T-helper 2 cell treated with Interferon-gamma antibody and Interleukin-4, amounts not matched to agents 5 μg/mL and 100 μg/mL, for 36 hours (primary cell): ENCODE data around the gene TPM1.

Experiments used
- DNase-seq: peaks from one replicate; pipeline ENCODE4 v3.0.0; 2021; ENCODE audit warnings: low spot score
- H3K27ac Mint-ChIP-seq: one replicate; pipeline ENCODE4 v1.8.0; 2021; ENCODE audit warnings: mild to moderate bottlenecking, mixed read lengths
- H3K27me3 Mint-ChIP-seq: one replicate; pipeline ENCODE4 v1.8.0; 2021; ENCODE audit warnings: low read depth, mixed read lengths
- H3K36me3 Mint-ChIP-seq: one replicate; pipeline ENCODE4 v1.8.0; 2021; ENCODE audit warnings: low read depth, mixed read lengths
- H3K4me1 Mint-ChIP-seq: one replicate; pipeline ENCODE4 v1.8.0; 2021; ENCODE audit warnings: low read depth, mixed read lengths
- H3K4me3 Mint-ChIP-seq: one replicate; pipeline ENCODE4 v1.8.0; 2022; ENCODE audit warnings: mild to moderate bottlenecking, moderate library complexity, mixed read lengths
- H3K9me3 Mint-ChIP-seq: one replicate; pipeline ENCODE4 v1.8.0; 2021; ENCODE audit warnings: mixed read lengths

TPM1 gene

GRCh38 chr15:63107895-63108546 is 65.5 kb downstream of the TPM1 start:
- H3K9me3 Mint-ChIP-seq: no peaks in the 10 kb centered on the region
- H3K27ac Mint-ChIP-seq: no peak overlapping the region
- H3K4me3 Mint-ChIP-seq: no peak overlapping the region
- H3K4me1 Mint-ChIP-seq: no peaks in the 10 kb centered on the region
- H3K36me3 Mint-ChIP-seq: no peaks in the 10 kb centered on the region
- peaks cover 7% of the 10 kb centered on the region for H3K27me3 Mint-ChIP-seq
- no peak for DNase-seq

GRCh38 chr15:63109498-63109897 is 67.0 kb downstream of the TPM1 start:
- H3K4me1 Mint-ChIP-seq: no peaks in the 10 kb centered on the region

DNA sequence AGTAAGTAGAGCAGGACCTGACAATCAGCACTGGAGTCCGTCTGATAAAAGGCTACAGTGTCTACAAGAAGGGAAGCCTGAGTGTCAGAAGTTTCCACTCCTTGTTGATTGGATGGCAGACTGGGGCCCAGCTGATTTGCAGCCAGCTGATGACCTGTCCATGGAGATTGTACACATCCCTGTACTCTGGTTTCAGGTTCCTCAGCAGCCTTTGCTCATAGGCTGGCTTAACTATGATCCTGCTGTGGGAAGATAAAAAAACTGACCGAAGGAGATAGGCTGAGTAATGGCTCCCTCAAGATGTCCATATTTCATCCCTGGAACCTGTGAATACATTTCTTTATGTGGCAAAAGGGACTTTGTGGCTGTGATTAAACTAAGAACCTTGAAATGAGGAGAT is 67.4 kb downstream of the TPM1 start:
- Mint-ChIP-seq H3K27ac (no peak overlapping the region), H3K9me3 (no peaks in the 10 kb centered on the region), H3K4me3 (no peak overlapping the region), H3K27me3 (peaks cover 7% of the 10 kb centered on the region), H3K4me1 (no peaks in the 10 kb centered on the region), H3K36me3 (peaks cover 2% of the 10 kb centered on the region)
- no peak for DNase-seq

More at GRCh38 chr15:63109498-63109897, 67.0 kb downstream of the TPM1 start:
- Mint-ChIP-seq H3K27ac (no peak overlapping the region), H3K27me3 (peaks cover 7% of the 10 kb centered on the region), H3K36me3 (peaks cover 2% of the 10 kb centered on the region), H3K4me3 (no peak overlapping the region), H3K9me3 (no peaks in the 10 kb centered on the region)
- no peak for DNase-seq

DNA sequence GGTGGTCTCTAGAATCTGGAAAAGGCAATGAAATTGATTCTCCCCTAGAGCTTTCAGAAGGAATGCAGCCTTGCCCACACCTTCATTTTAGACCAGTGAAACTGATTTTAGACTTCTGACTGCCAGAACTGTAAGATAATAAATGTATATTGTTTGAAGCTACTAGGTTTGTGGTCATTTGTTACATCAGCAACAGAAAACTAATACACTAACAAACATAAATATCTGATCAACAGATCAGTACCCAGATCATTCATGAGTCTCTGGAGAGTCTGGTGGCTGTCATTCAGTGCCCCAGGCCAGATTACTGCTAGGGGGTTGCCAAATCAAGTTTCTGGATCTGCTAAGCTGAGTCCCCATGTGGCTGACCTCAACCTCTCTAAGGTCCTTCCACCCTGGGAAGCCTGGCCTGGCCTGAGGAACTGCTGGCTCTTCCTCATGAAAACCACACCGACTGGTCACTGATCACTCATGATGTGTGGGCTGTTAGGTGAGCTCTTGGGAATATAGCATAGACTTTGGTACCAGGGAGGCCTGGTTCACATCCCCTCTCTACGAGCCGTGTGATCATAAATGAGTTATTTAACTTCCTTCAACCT is 68.0 kb downstream of the TPM1 start:
- no peak overlapping the region for H3K27ac Mint-ChIP-seq
- no peak for DNase-seq
- H3K4me1 Mint-ChIP-seq: no peaks in the 10 kb centered on the region
- peaks cover 2% of the 10 kb centered on the region for H3K36me3 Mint-ChIP-seq
- peaks cover 7% of the 10 kb centered on the region for H3K27me3 Mint-ChIP-seq
- H3K9me3 Mint-ChIP-seq: no peaks in the 10 kb centered on the region
- no peak overlapping the region for H3K4me3 Mint-ChIP-seq

- Mint-ChIP-seq H3K4me3 (no peak overlapping the region), H3K27me3 (peaks cover 7% of the 10 kb centered on the region), H3K27ac (no peak overlapping the region), H3K9me3 (no peaks in the 10 kb centered on the region), H3K4me1 (no peaks in the 10 kb centered on the region), H3K36me3 (peaks cover 2% of the 10 kb centered on the region)
- DNase-seq: no peak
Observed at GRCh38 chr15:63111481-63111880, 68.9 kb downstream of the TPM1 start.

GRCh38 chr15:63112871-63113270 is 70.3 kb downstream of the TPM1 start:
- H3K36me3 Mint-ChIP-seq: peaks cover 2% of the 10 kb centered on the region
- H3K27ac Mint-ChIP-seq: no peak overlapping the region
- no peak overlapping the region for H3K4me3 Mint-ChIP-seq
- no peak for DNase-seq
- H3K27me3 Mint-ChIP-seq: peaks cover 7% of the 10 kb centered on the region
- H3K9me3 Mint-ChIP-seq: no peaks in the 10 kb centered on the region
- H3K4me1 Mint-ChIP-seq: no peaks in the 10 kb centered on the region

DNA sequence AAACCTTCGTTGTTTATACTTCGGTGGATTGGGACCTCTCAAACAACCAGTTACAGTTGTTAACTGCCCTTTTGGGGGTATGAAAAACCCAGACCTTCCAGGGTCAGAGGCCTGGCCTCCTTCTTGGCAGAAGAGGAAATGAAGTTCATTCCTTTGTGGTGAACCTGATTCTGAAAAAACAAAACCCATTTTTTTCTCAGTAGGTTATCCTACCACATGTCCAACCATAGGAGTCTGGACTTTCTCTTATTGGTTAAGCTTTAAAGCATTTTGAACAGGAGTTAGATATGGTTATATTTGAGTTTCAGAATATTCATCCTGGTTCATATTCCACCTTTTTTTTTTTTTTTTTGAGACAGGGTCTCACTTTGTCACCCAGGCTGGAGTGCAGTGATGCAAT is 71.9 kb downstream of the TPM1 start:
- Mint-ChIP-seq H3K36me3 (peaks cover 3% of the 10 kb centered on the region), H3K27me3 (peaks cover 3% of the 10 kb centered on the region), H3K27ac (no peak overlapping the region), H3K4me3 (no peak overlapping the region), H3K4me1 (no peaks in the 10 kb centered on the region), H3K9me3 (peaks cover 3% of the 10 kb centered on the region)
- DNase-seq: no peak
